ENCODE measurements around the gene PKIG. TPM values are rescaled to one million over a fixed set of nuclear protein-coding genes. Genes with fewer than 3 reads are reported as not detected.

Gene PKIG
- polyA plus RNA-seq, 1 donor (not counting 4 experiments of a cell fraction or from before 2014, with no cell fraction given), result 6.6 TPM

DNA sequence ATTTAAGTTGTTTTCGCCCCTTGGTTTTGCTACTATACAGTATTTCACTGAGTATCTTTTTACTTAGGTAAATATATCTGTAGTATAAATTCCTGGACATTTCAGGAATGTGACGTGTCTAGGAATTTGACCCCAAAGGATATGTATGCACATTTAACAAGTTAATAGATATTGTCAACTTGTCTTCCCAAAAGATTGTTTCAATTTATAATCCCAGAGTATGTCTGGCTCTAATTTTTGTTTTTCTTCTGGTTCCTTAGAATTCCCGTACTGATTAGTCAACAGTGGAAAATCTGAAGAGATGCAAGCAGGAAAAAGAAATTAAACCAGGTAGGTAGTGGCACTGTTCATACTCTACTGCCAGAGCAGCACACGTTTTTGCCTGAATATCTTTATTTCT lies 7.2 kb downstream of the PKIG start:
- Histone ChIP-seq H3K4me3 (ENCODE audit: control insufficient read depth in 2 of 3, extremely low read depth in 1 of 3, insufficient read depth in 2 of 3, low read depth in 1 of 3, low read length in 3 of 3) (no peak overlapping the region), H3K27ac (ENCODE audit: control insufficient read depth, insufficient read depth, low read length) (no peak overlapping the region), H3K9ac (ENCODE audit: control insufficient read depth, extremely low read depth, insufficient read depth, low read length) (no peak overlapping the region), H3K79me2 (ENCODE audit: control insufficient read depth, insufficient read depth, low read length) (no peaks in the 10 kb centered on the region), H3K4me2 (ENCODE audit: control insufficient read depth, extremely low read depth, insufficient read depth, low read depth, low read length) (no peak overlapping the region), H3K9me3 (ENCODE audit: control insufficient read depth, low read depth, low read length) (no peaks in the 10 kb centered on the region), H2AFZ (ENCODE audit: control insufficient read depth, low read length) (no peak overlapping the region), H3K27me3 (ENCODE audit: control insufficient read depth, extremely low read depth, insufficient read depth, low read length) (no peaks in the 10 kb centered on the region), H3K9me1 (ENCODE audit: control insufficient read depth, extremely low read depth, insufficient read depth, low read length) (no peaks in the 10 kb centered on the region), H3K4me1 (ENCODE audit: control insufficient read depth, extremely low read depth, insufficient read depth, low read length) (no peaks in the 10 kb centered on the region), H4K20me1 (ENCODE audit: control insufficient read depth, extremely low read depth, insufficient read depth, low read length) (no peaks in the 10 kb centered on the region), H3K36me3 (ENCODE audit: control insufficient read depth in 2 of 2, extremely low read depth in 1 of 2, insufficient read depth in 2 of 2, low read length in 2 of 2) (no peaks in the 10 kb centered on the region)
- TF ChIP-seq, protein P1, sequence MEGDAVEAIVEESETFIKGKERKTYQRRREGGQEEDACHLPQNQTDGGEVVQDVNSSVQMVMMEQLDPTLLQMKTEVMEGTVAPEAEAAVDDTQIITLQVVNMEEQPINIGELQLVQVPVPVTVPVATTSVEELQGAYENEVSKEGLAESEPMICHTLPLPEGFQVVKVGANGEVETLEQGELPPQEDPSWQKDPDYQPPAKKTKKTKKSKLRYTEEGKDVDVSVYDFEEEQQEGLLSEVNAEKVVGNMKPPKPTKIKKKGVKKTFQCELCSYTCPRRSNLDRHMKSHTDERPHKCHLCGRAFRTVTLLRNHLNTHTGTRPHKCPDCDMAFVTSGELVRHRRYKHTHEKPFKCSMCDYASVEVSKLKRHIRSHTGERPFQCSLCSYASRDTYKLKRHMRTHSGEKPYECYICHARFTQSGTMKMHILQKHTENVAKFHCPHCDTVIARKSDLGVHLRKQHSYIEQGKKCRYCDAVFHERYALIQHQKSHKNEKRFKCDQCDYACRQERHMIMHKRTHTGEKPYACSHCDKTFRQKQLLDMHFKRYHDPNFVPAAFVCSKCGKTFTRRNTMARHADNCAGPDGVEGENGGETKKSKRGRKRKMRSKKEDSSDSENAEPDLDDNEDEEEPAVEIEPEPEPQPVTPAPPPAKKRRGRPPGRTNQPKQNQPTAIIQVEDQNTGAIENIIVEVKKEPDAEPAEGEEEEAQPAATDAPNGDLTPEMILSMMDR (optimal IDR thresholded peaks at IDR 0.05 in 1 of 3, IDR thresholded peaks at IDR 0.05 in 1 of 3, conservative IDR thresholded peaks at IDR 0.05 in 1 of 3; ENCODE audit: extremely low read depth in 1 of 3, insufficient read depth in 2 of 3, low read length in 3 of 3), result no peak
- TF ChIP-seq EZH2 (IDR thresholded peaks at IDR 0.05; ENCODE audit: low read length), result no peak
- dilution Hi-C loops (cut with MboI; ENCODE audit: extremely low pct_ligation_motif_present, low sequenced_read_pairs), result no loop called here
- no peak for DNase-seq (ENCODE audit: low read depth, low spot score)
- FAIRE-seq, result no peak

DNA sequence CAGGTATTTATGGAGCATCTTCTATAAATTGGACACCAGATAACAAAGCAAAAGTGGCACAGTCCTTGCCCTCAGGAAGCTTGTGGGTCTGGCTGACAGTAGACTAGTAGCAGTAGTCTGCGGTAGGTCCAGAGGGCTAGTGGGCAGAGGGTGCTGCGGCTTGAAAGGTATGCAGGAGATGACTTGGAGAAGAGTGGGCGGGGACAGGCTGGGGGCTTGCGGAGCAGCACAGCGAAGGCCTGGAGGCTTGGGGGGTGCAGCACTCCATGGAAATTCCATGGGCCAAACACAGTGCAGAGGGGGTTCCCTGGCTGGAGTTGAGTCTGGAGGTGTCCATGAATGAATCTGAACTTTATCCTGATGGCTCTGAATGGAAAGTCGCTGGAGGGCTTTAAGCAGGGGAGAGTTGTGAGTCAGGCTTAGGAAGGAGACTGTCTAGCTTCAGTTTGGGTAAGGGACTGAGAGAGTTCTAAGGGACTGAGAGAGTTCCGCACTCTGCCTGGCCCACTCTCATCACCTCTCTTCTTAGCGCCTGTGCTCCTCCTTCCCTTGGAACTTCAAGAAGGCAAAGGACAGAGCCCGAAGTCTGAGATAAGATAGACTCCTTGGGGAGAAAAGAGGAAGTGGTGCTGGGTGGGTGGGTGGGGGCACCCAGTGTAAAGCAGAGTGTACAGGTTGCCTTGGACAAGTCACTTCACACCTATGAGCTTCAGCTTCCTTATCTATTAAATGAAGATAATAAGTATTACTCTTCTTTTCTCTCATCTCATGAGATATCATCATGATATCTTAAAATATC lies 8.8 kb downstream of the PKIG start:
- Histone ChIP-seq H2AFZ (ENCODE audit: control insufficient read depth, low read length) (no peak overlapping the region), H4K20me1 (ENCODE audit: control insufficient read depth, extremely low read depth, insufficient read depth, low read length) (no peaks in the 10 kb centered on the region), H3K9me1 (ENCODE audit: control insufficient read depth, extremely low read depth, insufficient read depth, low read length) (no peaks in the 10 kb centered on the region), H3K36me3 (ENCODE audit: control insufficient read depth in 2 of 2, extremely low read depth in 1 of 2, insufficient read depth in 2 of 2, low read length in 2 of 2) (no peaks in the 10 kb centered on the region), H3K27ac (ENCODE audit: control insufficient read depth, insufficient read depth, low read length) (no peak overlapping the region), H3K4me2 (ENCODE audit: control insufficient read depth, extremely low read depth, insufficient read depth, low read depth, low read length) (no peak overlapping the region), H3K79me2 (ENCODE audit: control insufficient read depth, insufficient read depth, low read length) (no peaks in the 10 kb centered on the region), H3K9ac (ENCODE audit: control insufficient read depth, extremely low read depth, insufficient read depth, low read length) (no peak overlapping the region), H3K27me3 (ENCODE audit: control insufficient read depth, extremely low read depth, insufficient read depth, low read length) (no peaks in the 10 kb centered on the region), H3K9me3 (ENCODE audit: control insufficient read depth, low read depth, low read length) (no peaks in the 10 kb centered on the region), H3K4me1 (ENCODE audit: control insufficient read depth, extremely low read depth, insufficient read depth, low read length) (no peaks in the 10 kb centered on the region), H3K4me3 (ENCODE audit: control insufficient read depth in 2 of 3, extremely low read depth in 1 of 3, insufficient read depth in 2 of 3, low read depth in 1 of 3, low read length in 3 of 3) (no peak overlapping the region)
- no peak for DNase-seq (ENCODE audit: low read depth, low spot score)
- dilution Hi-C loops (cut with MboI; ENCODE audit: extremely low pct_ligation_motif_present, low sequenced_read_pairs), result no loop called here
- FAIRE-seq, result no peak
- no peak for TF ChIP-seq EZH2 (IDR thresholded peaks at IDR 0.05; ENCODE audit: low read length)
- TF ChIP-seq, protein P1 (optimal IDR thresholded peaks at IDR 0.05 in 1 of 3, IDR thresholded peaks at IDR 0.05 in 1 of 3, conservative IDR thresholded peaks at IDR 0.05 in 1 of 3; ENCODE audit: extremely low read depth in 1 of 3, insufficient read depth in 2 of 3, low read length in 3 of 3), result no peak
